Mesendoderm (in vitro differentiated cells): ENCODE results near the gene PRR30.
"Not testable (repeated sequence)": the region's sequence is repeated elsewhere in the genome, so short reads cannot be mapped to it uniquely, and the experiment has no call there.

Source experiments
- DNase-seq: peaks from one replicate; pipeline ENCODE4 v3.0.0; 2013
- H2AK5ac ChIP-seq: 2 replicates; pipeline ENCODE4 v1.6.1; 2013; ENCODE audit warnings: low read length, inconsistent platforms
- H2BK120ac ChIP-seq: 2 replicates; pipeline ENCODE4 v1.6.1; 2013; ENCODE audit warnings: low read depth, mild to moderate bottlenecking, low read length, moderate library complexity, mixed read lengths
- H2BK15ac ChIP-seq: replicated peaks from 2 replicates; pipeline ENCODE4 v1.6.1; 2013; ENCODE audit warnings: low read depth, mild to moderate bottlenecking, moderate library complexity
- H2BK5ac ChIP-seq: 2 replicates; pipeline ENCODE4 v1.6.1; 2013; ENCODE audit warnings: low read length, inconsistent platforms
- H3K18ac ChIP-seq: 2 replicates; pipeline ENCODE4 v1.6.1; 2013; ENCODE audit warnings: mild to moderate bottlenecking, low read length, mixed read lengths
- H3K23ac ChIP-seq: one replicate; pipeline ENCODE4 v1.6.1; 2013; ENCODE audit warnings: low read length
- H3K27ac ChIP-seq: 2 replicates; pipeline ENCODE4 v1.5.1; 2013; ENCODE audit warnings: low read depth, mild to moderate bottlenecking, inconsistent platforms, low read length, moderate library complexity
- H3K27me3 ChIP-seq: 2 replicates; pipeline ENCODE4 v1.6.1; 2013; ENCODE audit warnings: low read length, control low read depth, mild to moderate bottlenecking, inconsistent platforms; ENCODE audit not compliant: insufficient read depth, poor library complexity
- H3K36me3 ChIP-seq: 2 replicates; pipeline ENCODE4 v1.6.1; 2013; ENCODE audit warnings: low read length, inconsistent platforms; ENCODE audit not compliant: control insufficient read depth, insufficient read depth
- H3K4ac ChIP-seq: one replicate; pipeline ENCODE4 v1.6.1; 2013; ENCODE audit warnings: low read depth, mild to moderate bottlenecking, low read length, moderate library complexity
- H3K4me1 ChIP-seq: 2 replicates; pipeline ENCODE4 v1.6.1; 2013; ENCODE audit warnings: low read depth, low read length, inconsistent platforms; ENCODE audit not compliant: control insufficient read depth
- H3K4me2 ChIP-seq: 2 replicates; pipeline ENCODE4 v1.6.1; 2013; ENCODE audit warnings: low read length
- H3K4me3 ChIP-seq: 2 replicates; pipeline ENCODE4 v1.5.1; 2013; ENCODE audit warnings: mild to moderate bottlenecking, low read length
- H3K56ac ChIP-seq: one replicate; pipeline ENCODE4 v1.6.1; 2013; ENCODE audit warnings: low read length
- H3K79me1 ChIP-seq: 2 replicates; pipeline ENCODE4 v1.6.1; 2013; ENCODE audit warnings: low read length, inconsistent platforms
- H3K79me2 ChIP-seq: 2 replicates; pipeline ENCODE4 v1.6.1; 2013; ENCODE audit warnings: mild to moderate bottlenecking, low read length; ENCODE audit not compliant: control insufficient read depth, insufficient read depth
- H3K9ac ChIP-seq: 2 replicates; pipeline ENCODE4 v1.6.1; 2013; ENCODE audit warnings: low read length, inconsistent platforms
- H4K5ac ChIP-seq: one replicate; pipeline ENCODE4 v1.6.1; 2013; ENCODE audit warnings: low read length
- H4K8ac ChIP-seq: one replicate; pipeline ENCODE4 v1.6.1; 2013; ENCODE audit warnings: low read depth, mild to moderate bottlenecking, control low read depth, low read length, moderate library complexity
- WGBS: extraction: QIAGEN DNeasy Blood & Tissue Kit; methylation state at CpG from one replicate; pipeline ENCODE4 v1.1.7; 2013; ENCODE audit warnings: low lambda C conversion rate, missing lambda C conversion rate; ENCODE audit not compliant: insufficient coverage; ENCODE audit errors: extremely low coverage; 5-methylcytosine and 5-hydroxymethylcytosine counted together

The PRR30 gene

DNA sequence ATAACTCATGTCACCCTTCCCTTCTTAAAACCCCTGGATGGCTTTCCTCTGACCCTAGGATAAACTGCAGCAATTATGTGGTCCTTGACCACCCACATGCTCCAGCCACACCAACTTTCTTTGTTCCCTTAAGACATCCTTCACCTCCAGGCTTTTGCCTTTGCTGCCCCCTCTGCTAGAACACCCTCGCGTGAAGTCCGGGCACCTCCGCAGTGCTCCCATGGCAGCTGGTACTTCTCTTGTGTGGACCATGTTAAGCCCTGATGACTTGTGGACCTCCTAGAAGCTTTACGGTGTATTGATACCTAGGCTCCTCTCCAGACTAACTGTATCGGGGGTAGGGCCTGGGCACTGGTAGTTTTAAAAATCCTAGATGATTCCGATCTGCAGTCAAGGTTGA, 16.4 kb downstream of the PRR30 start:
- Histone ChIP-seq H3K27ac (no peak overlapping the region), H3K27me3 (peaks cover 18% of the 10 kb centered on the region), H2BK15ac (no peak overlapping the region), H2AK5ac (no peak overlapping the region), H4K5ac (no peak overlapping the region), H4K8ac (no peak overlapping the region), H2BK5ac (no peak overlapping the region), H3K18ac (no peak overlapping the region), H3K4ac (no peak overlapping the region), H3K9ac (no peak overlapping the region), H3K4me2 (no peak overlapping the region), H3K56ac (no peak overlapping the region), H3K36me3 (no peaks in the 10 kb centered on the region), H3K4me3 (no peak overlapping the region), H3K79me2 (no peaks in the 10 kb centered on the region), H3K23ac (peak overlapping the region; percentile 74), H2BK120ac (no peak overlapping the region), H3K4me1 (peaks cover 2% of the 10 kb centered on the region), H3K79me1 (no peaks in the 10 kb centered on the region)
- no peak for DNase-seq
- no CpG with 5 or more reads among the region's 7 CpGs for WGBS

- Histone ChIP-seq H2AK5ac (no peak overlapping the region), H3K9ac (no peak overlapping the region), H3K27ac (no peak overlapping the region), H2BK5ac (no peak overlapping the region), H4K8ac (no peak overlapping the region), H3K56ac (no peak overlapping the region), H3K4me1 (peaks cover 2% of the 10 kb centered on the region), H4K5ac (no peak overlapping the region), H3K4me2 (no peak overlapping the region), H3K27me3 (peaks cover 18% of the 10 kb centered on the region), H3K36me3 (no peaks in the 10 kb centered on the region), H3K4me3 (no peak overlapping the region), H2BK15ac (no peak overlapping the region), H3K4ac (no peak overlapping the region), H3K79me1 (no peaks in the 10 kb centered on the region), H3K23ac (no peak overlapping the region), H3K79me2 (no peaks in the 10 kb centered on the region), H2BK120ac (no peak overlapping the region), H3K18ac (no peak overlapping the region)
- WGBS = no CpG with 5 or more reads among the region's 2 CpGs
- DNase-seq = no peak
Observed at GRCh38 chr2:27121906-27122305, 17.3 kb downstream of the PRR30 start.

DNA sequence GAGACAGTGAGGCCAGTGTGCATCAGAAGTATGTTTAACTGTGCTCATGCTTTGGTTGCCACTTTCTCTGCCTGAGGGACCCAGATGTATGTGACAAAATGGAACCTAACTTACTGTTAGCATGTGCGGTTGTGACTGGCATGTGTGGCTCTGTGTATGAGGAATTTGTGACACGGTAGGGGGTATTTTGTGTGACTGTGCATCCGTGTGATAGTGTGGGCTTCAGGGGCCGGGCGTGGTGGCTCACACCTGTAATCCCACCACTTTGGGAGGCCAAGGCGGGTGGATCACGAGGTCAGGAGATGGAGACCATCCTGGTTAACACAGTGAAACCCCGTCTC, 19.9 kb downstream of the PRR30 start:
- H2BK15ac ChIP-seq, H2BK5ac ChIP-seq, H3K79me1 ChIP-seq, H3K27ac ChIP-seq, H3K36me3 ChIP-seq, DNase-seq, H2AK5ac ChIP-seq, H4K8ac ChIP-seq, H3K4me3 ChIP-seq, H2BK120ac ChIP-seq, H4K5ac ChIP-seq, H3K18ac ChIP-seq, H3K23ac ChIP-seq, H3K4ac ChIP-seq, H3K56ac ChIP-seq, H3K4me1 ChIP-seq, H3K4me2 ChIP-seq, H3K9ac ChIP-seq, H3K79me2 ChIP-seq: not testable (repeated sequence)
- peaks cover 18% of the 10 kb centered on the region for H3K27me3 ChIP-seq
- WGBS = no CpG with 5 or more reads among the region's 8 CpGs

DNA sequence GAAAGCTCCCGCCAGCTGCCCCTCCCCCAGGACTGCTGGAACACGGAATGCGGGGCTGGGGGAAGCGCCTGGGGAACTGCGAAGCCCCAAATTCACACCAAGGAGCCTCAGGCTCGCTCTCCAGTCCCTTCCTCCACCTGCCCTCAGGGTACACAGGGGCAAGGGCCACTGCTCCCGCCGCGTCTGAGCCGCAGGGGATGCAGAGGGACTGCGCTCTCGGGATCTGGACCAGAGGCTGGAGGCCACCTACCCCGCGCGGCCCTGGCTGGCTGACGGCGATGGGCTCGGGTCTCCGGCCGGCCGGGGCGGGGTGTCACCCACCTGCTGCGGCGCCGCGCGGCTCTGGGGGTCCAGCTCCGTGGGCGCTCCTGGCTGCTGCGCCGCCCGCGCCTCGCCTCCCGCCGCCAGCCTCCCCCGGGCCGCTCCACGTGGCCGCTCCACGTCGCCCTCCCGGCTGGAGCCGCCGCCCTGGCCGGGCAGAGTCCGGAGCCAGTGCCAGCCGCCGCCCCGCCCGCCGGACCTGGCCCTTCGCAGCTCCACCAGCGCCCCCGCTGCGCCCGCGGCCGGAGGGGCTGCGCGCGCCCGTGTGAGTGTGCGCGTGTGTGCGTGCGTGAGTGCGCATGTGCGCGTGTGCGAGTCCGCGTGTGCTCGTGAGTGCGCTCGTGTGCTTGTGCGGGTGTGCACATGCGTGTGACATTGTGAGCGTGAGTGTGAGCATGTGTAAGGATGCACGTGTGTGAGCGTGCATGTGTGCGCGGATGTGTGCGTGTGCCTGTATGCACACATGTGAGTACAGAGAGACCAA, 20.5 kb downstream of the PRR30 start, which contains the start of gene CGREF1:
CGREF1 (minus strand) TSS at position 604 of the 805 bp plus-strand sequence. CDS start 14,762 bp downstream, outside the sequence.
- H3K4me2 ChIP-seq = peak within 1 kb of the TSS; percentile 56
- no peaks in the 10 kb centered on the region for H3K79me2 ChIP-seq
- no peak within 1 kb of the TSS for H3K18ac ChIP-seq
- H3K27ac ChIP-seq = no peak within 1 kb of the TSS
- no CpG with 5 or more reads among the region's 84 CpGs for WGBS
- no peak within 1 kb of the TSS for H2AK5ac ChIP-seq
- H4K8ac ChIP-seq = no peak within 1 kb of the TSS
- H3K9ac ChIP-seq = peak within 1 kb of the TSS; percentile 11
- H3K27me3 ChIP-seq = peaks cover 16% of the 10 kb centered on the region
- H2BK15ac ChIP-seq = no peak within 1 kb of the TSS
- peak within 1 kb of the TSS; percentile 81 for H3K56ac ChIP-seq
- peak; percentile 23 for DNase-seq
- H3K23ac ChIP-seq = no peak within 1 kb of the TSS
- H3K4me1 ChIP-seq = peaks cover 2% of the 10 kb centered on the region
- no peak within 1 kb of the TSS for H4K5ac ChIP-seq
- H3K79me1 ChIP-seq = no peaks in the 10 kb centered on the region
- H3K4ac ChIP-seq = no peak within 1 kb of the TSS
- H2BK5ac ChIP-seq = no peak within 1 kb of the TSS
- no peaks in the 10 kb centered on the region for H3K36me3 ChIP-seq
- H2BK120ac ChIP-seq = no peak within 1 kb of the TSS
- no peak within 1 kb of the TSS for H3K4me3 ChIP-seq

DNA sequence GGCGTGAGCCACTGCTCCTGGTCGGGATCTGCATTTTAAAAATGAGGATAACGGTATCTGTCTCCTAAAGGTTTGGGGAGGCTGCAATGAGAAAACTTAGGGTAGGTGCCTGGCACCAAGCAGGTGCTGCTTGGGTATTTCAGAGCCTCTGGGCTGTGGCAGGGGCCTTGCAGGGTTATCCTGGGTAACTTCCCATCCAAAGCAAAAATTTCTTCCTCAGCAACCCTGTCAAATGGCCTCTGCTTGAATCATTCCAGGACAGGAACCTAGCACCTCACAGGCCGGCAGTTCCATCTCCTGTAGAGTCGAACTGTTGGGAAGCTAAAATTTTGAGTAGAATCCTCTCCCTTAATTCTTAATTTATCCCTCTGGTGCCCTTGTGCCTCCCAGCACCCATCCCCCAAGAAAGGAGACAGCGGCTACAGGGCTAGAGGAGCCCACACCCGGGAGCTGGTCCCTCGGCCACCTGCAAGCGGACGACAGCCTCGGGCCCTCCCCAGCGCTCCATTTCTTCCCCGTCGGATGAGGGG, 21.1 kb downstream of the PRR30 start:
- Histone ChIP-seq H3K23ac (no peak overlapping the region), H2BK120ac (no peak overlapping the region), H4K8ac (no peak overlapping the region), H3K56ac (no peak overlapping the region), H3K27ac (no peak overlapping the region), H2AK5ac (no peak overlapping the region), H3K4me1 (peaks cover 2% of the 10 kb centered on the region), H3K79me1 (no peaks in the 10 kb centered on the region), H4K5ac (no peak overlapping the region), H3K4me3 (no peak overlapping the region), H3K36me3 (no peaks in the 10 kb centered on the region), H3K18ac (no peak overlapping the region), H3K79me2 (no peaks in the 10 kb centered on the region), H3K27me3 (peaks cover 16% of the 10 kb centered on the region), H3K4ac (no peak overlapping the region), H2BK5ac (no peak overlapping the region), H2BK15ac (no peak overlapping the region), H3K9ac (no peak overlapping the region), H3K4me2 (peak overlapping the region; percentile 56)
- no CpG with 5 or more reads among the region's 14 CpGs for WGBS
- DNase-seq = no peak
